ENCODE results near the gene SDK2.

SDK2 gene

GRCh38 chr17:73496232-73496631 is 148.0 kb downstream of the SDK2 start:
- TF ChIP-seq, protein P1, sequence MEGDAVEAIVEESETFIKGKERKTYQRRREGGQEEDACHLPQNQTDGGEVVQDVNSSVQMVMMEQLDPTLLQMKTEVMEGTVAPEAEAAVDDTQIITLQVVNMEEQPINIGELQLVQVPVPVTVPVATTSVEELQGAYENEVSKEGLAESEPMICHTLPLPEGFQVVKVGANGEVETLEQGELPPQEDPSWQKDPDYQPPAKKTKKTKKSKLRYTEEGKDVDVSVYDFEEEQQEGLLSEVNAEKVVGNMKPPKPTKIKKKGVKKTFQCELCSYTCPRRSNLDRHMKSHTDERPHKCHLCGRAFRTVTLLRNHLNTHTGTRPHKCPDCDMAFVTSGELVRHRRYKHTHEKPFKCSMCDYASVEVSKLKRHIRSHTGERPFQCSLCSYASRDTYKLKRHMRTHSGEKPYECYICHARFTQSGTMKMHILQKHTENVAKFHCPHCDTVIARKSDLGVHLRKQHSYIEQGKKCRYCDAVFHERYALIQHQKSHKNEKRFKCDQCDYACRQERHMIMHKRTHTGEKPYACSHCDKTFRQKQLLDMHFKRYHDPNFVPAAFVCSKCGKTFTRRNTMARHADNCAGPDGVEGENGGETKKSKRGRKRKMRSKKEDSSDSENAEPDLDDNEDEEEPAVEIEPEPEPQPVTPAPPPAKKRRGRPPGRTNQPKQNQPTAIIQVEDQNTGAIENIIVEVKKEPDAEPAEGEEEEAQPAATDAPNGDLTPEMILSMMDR (IDR thresholded peaks at IDR 0.05; ENCODE audit: low read depth, low read length, poor library complexity, severe bottlenecking), result no peak
- TF ChIP-seq EZH2phosphoT487 (IDR thresholded peaks at IDR 0.05; ENCODE audit: borderline replicate concordance, low read length), result no peak
- H3K4me3 ChIP-seq (ENCODE audit: low read length), result no peak overlapping the region
- H3K4me1 ChIP-seq (ENCODE audit: control insufficient read depth, low read length), result no peaks in the 10 kb centered on the region
- no peaks in the 10 kb centered on the region for H3K27me3 ChIP-seq (ENCODE audit: control insufficient read depth, low read length)
- H3K36me3 ChIP-seq (ENCODE audit: control insufficient read depth, low read length), result no peaks in the 10 kb centered on the region
- H3K9me2 ChIP-seq (replicated peaks; ENCODE audit: control insufficient read depth, low read length), result no peaks in the 10 kb centered on the region
- no peaks in the 10 kb centered on the region for H3K9me3 ChIP-seq (ENCODE audit: control insufficient read depth, insufficient read depth, low read length)
- H4K20me1 ChIP-seq (ENCODE audit: control insufficient read depth, insufficient read depth, low read depth, low read length), result no peaks in the 10 kb centered on the region
- H3K79me2 ChIP-seq (ENCODE audit: control insufficient read depth, low read length), result no peaks in the 10 kb centered on the region
- no peak overlapping the region for H3K27ac ChIP-seq (ENCODE audit: low read depth, low read length)
- H3K4me2 ChIP-seq (ENCODE audit: low read length), result no peak overlapping the region
- H3F3A ChIP-seq (ENCODE audit: control insufficient read depth, insufficient read depth), result no peaks in the 10 kb centered on the region

DNA sequence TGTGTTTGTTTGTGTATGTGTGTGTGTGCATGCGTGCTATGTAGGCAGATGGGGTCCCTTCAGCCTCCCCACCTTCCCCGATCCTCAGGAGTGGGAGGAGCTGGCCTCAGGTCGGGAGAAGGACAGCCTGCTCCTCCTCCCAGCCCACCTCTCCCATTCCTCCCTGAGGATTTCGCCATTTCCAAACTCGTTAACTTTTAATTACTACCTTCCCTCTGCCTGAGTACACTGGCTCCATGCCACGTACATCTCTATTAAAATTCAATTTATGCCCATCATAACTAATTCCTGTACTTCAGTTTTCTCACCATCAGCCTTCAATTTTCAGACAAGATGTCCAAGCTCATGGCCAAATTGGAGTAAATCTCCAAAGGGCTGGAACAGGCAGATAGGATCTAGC is 148.6 kb downstream of the SDK2 start:
- H3K4me3 ChIP-seq (ENCODE audit: low read length), result no peak overlapping the region
- H4K20me1 ChIP-seq (ENCODE audit: control insufficient read depth, insufficient read depth, low read depth, low read length), result no peaks in the 10 kb centered on the region
- H3F3A ChIP-seq (ENCODE audit: control insufficient read depth, insufficient read depth), result no peaks in the 10 kb centered on the region
- no peaks in the 10 kb centered on the region for H3K79me2 ChIP-seq (ENCODE audit: control insufficient read depth, low read length)
- TF ChIP-seq, protein P1 (IDR thresholded peaks at IDR 0.05; ENCODE audit: low read depth, low read length, poor library complexity, severe bottlenecking), result no peak
- no peak for TF ChIP-seq EZH2phosphoT487 (IDR thresholded peaks at IDR 0.05; ENCODE audit: borderline replicate concordance, low read length)
- H3K27me3 ChIP-seq (ENCODE audit: control insufficient read depth, low read length), result no peaks in the 10 kb centered on the region
- no peaks in the 10 kb centered on the region for H3K9me3 ChIP-seq (ENCODE audit: control insufficient read depth, insufficient read depth, low read length)
- H3K36me3 ChIP-seq (ENCODE audit: control insufficient read depth, low read length), result no peaks in the 10 kb centered on the region
- no peak overlapping the region for H3K27ac ChIP-seq (ENCODE audit: low read depth, low read length)
- no peak overlapping the region for H3K4me2 ChIP-seq (ENCODE audit: low read length)
- no peaks in the 10 kb centered on the region for H3K4me1 ChIP-seq (ENCODE audit: control insufficient read depth, low read length)
- H3K9me2 ChIP-seq (replicated peaks; ENCODE audit: control insufficient read depth, low read length), result no peaks in the 10 kb centered on the region

DNA sequence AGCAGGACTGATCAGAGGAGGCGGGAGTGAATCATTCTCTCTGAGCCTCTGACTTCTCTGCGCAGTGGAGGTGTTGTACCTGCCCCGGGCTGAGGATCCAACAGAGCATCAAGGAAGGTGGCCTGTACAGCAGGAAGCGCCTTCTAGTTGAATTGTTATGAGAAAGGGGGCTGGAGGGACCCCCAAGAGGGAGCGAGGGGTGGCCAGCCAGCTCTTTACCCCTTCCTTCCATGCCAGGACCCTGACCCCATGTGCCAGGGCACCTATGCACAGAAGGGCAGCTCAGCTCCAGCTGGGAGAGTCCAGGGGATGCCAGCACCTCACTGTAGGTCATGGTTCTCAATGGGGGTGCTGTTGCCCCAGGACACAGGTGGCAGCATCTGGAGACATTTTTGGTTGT is 149.3 kb downstream of the SDK2 start:
- no peak overlapping the region for H3K4me2 ChIP-seq (ENCODE audit: low read length)
- H3K4me1 ChIP-seq (ENCODE audit: control insufficient read depth, low read length), result no peaks in the 10 kb centered on the region
- H3F3A ChIP-seq (ENCODE audit: control insufficient read depth, insufficient read depth), result no peaks in the 10 kb centered on the region
- no peaks in the 10 kb centered on the region for H3K36me3 ChIP-seq (ENCODE audit: control insufficient read depth, low read length)
- TF ChIP-seq EZH2phosphoT487 (IDR thresholded peaks at IDR 0.05; ENCODE audit: borderline replicate concordance, low read length), result no peak
- TF ChIP-seq, protein P1 (IDR thresholded peaks at IDR 0.05; ENCODE audit: low read depth, low read length, poor library complexity, severe bottlenecking), result no peak
- no peaks in the 10 kb centered on the region for H4K20me1 ChIP-seq (ENCODE audit: control insufficient read depth, insufficient read depth, low read depth, low read length)
- H3K9me3 ChIP-seq (ENCODE audit: control insufficient read depth, insufficient read depth, low read length), result no peaks in the 10 kb centered on the region
- no peak overlapping the region for H3K27ac ChIP-seq (ENCODE audit: low read depth, low read length)
- no peaks in the 10 kb centered on the region for H3K9me2 ChIP-seq (replicated peaks; ENCODE audit: control insufficient read depth, low read length)
- no peaks in the 10 kb centered on the region for H3K27me3 ChIP-seq (ENCODE audit: control insufficient read depth, low read length)
- H3K79me2 ChIP-seq (ENCODE audit: control insufficient read depth, low read length), result no peaks in the 10 kb centered on the region
- no peak overlapping the region for H3K4me3 ChIP-seq (ENCODE audit: low read length)

Measured in DOHH2 (cell line).